ENCODE data around the gene SLC35F6. TPM values are rescaled to one million over a fixed set of nuclear protein-coding genes. Genes with fewer than 3 reads are reported as not detected.

Gene SLC35F6
- total and polyA plus RNA-seq, 2 donors (not counting 3 experiments of a cell fraction or from before 2014, with no cell fraction given): 34.6 to 39.8 TPM

DNA sequence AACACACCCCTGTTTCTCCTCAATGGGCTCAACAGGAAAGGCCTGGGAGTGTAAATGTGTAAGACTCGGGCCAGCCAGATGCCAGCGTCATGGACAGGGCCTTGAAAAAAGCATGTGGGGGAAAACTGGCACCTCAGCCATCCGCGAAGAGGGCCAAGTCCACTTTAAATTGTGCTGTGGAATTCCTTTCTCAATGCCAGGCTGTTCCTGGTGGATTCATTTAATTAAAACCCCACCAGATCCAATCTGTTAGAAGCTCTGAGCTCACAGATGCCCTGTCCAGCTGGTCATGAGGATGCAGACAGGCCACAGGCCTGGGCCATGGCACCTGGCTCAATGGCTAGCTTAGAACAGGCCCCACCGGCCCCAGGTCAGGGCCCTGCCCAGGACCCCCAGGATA, 46.7 kb upstream of the SLC35F6 start:
- ChIA-PET POLR2A (no interaction called here), CTCF (interaction anchor here (1.1 kb wide), 1 partner anchor 29 kb away, joined by 3 read pairs; no protein-coding TSS in a partner anchor)
- no peak for FAIRE-seq
- no peak overlapping the region for H3K4me2 ChIP-seq (ENCODE audit: insufficient read depth, low read length)
- H4K20me1 ChIP-seq (replicated peaks; ENCODE audit: control insufficient read depth, extremely low read depth, insufficient read depth, low read length): no peaks in the 10 kb centered on the region
- BruUV-seq (replicated peaks): no TSS peak
- H2AFZ ChIP-seq (ENCODE audit: low read depth, low read length): no peak overlapping the region
- H3K9me3 ChIP-seq (replicated peaks; ENCODE audit: control insufficient read depth, insufficient read depth, low read length): no peaks in the 10 kb centered on the region
- no peaks in the 10 kb centered on the region for H3K27me3 ChIP-seq (ENCODE audit: control insufficient read depth in 2 of 2, insufficient read depth in 2 of 2, low read length in 2 of 2)
- dilution Hi-C loops (cut with MboI; ENCODE audit: extremely low pct_ligation_motif_present, low sequenced_read_pairs) (no loop called here), intact Hi-C loops (cut with micrococcal nuclease) (no loop called here)
- no peak overlapping the region for H3K4me3 ChIP-seq (replicated peaks in 1 of 3; ENCODE audit: insufficient read depth in 1 of 3, low read depth in 1 of 3, low read length in 3 of 3)
- H3K9ac ChIP-seq (replicated peaks; ENCODE audit: extremely low read depth, insufficient read depth, low read length): no peak overlapping the region
- H3K79me2 ChIP-seq (ENCODE audit: control insufficient read depth, insufficient read depth, low read length): no peaks in the 10 kb centered on the region
- TF ChIP-seq MYC (IDR thresholded peaks at IDR 0.05; ENCODE audit: low read depth, low read length): no peak
- TF ChIP-seq EZH2 (IDR thresholded peaks at IDR 0.05; ENCODE audit: borderline replicate concordance, low read depth, low read length, severe bottlenecking): no peak
- TF ChIP-seq GATA2 (IDR thresholded peaks at IDR 0.05; ENCODE audit: insufficient read depth, insufficient read length, low read depth, low read length): no peak
- TF ChIP-seq, protein P1, sequence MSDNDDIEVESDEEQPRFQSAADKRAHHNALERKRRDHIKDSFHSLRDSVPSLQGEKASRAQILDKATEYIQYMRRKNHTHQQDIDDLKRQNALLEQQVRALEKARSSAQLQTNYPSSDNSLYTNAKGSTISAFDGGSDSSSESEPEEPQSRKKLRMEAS (IDR thresholded peaks at IDR 0.05; ENCODE audit: insufficient read depth, insufficient read length): no peak
- TF ChIP-seq POLR2A (IDR thresholded peaks at IDR 0.05; ENCODE audit: low read depth, low read length): no peak
- no peak for TF ChIP-seq POLR2AphosphoS5 (IDR thresholded peaks at IDR 0.05; ENCODE audit: insufficient read depth, low read depth, low read length)
- no peak for TF ChIP-seq FOS (IDR thresholded peaks at IDR 0.05; ENCODE audit: borderline replicate concordance, insufficient read depth, low read length)
- TF ChIP-seq JUN (IDR thresholded peaks at IDR 0.05; ENCODE audit: borderline replicate concordance, insufficient read depth, insufficient read length, low read depth): no peak
- TF ChIP-seq, protein P2, sequence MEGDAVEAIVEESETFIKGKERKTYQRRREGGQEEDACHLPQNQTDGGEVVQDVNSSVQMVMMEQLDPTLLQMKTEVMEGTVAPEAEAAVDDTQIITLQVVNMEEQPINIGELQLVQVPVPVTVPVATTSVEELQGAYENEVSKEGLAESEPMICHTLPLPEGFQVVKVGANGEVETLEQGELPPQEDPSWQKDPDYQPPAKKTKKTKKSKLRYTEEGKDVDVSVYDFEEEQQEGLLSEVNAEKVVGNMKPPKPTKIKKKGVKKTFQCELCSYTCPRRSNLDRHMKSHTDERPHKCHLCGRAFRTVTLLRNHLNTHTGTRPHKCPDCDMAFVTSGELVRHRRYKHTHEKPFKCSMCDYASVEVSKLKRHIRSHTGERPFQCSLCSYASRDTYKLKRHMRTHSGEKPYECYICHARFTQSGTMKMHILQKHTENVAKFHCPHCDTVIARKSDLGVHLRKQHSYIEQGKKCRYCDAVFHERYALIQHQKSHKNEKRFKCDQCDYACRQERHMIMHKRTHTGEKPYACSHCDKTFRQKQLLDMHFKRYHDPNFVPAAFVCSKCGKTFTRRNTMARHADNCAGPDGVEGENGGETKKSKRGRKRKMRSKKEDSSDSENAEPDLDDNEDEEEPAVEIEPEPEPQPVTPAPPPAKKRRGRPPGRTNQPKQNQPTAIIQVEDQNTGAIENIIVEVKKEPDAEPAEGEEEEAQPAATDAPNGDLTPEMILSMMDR (IDR thresholded peaks at IDR 0.05; ENCODE audit: extremely low read depth in 1 of 2, insufficient read depth in 1 of 2, low read depth in 1 of 2, low read length in 2 of 2): no peak
- H3K27ac ChIP-seq (ENCODE audit: insufficient read depth, low read depth, low read length): no peak overlapping the region
- no peaks in the 10 kb centered on the region for H3K4me1 ChIP-seq (ENCODE audit: control insufficient read depth, extremely low read depth, insufficient read depth, low read length)
- no peaks in the 10 kb centered on the region for H3K36me3 ChIP-seq (ENCODE audit: control insufficient read depth in 2 of 2, extremely low read depth in 1 of 2, insufficient read depth in 2 of 2, low read length in 2 of 2)
- no peaks in the 10 kb centered on the region for H3K9me1 ChIP-seq (replicated peaks; ENCODE audit: control insufficient read depth, extremely low read depth, insufficient read depth, low read length)
- DNase-seq (ENCODE audit: low read depth, low spot score): no peak

Measured in endothelial cell of umbilical vein (primary cell).